NCI-H1105 treated with DMSO at 0.1 percent for 48 hours (cell line): Measurements from ENCODE around the gene IQGAP3.

ENCODE experiments used
- DNase-seq: peaks from one replicate; lab custom pipeline; 2025; lab: John Stamatoyannopoulos, UW

IQGAP3 gene

DNA sequence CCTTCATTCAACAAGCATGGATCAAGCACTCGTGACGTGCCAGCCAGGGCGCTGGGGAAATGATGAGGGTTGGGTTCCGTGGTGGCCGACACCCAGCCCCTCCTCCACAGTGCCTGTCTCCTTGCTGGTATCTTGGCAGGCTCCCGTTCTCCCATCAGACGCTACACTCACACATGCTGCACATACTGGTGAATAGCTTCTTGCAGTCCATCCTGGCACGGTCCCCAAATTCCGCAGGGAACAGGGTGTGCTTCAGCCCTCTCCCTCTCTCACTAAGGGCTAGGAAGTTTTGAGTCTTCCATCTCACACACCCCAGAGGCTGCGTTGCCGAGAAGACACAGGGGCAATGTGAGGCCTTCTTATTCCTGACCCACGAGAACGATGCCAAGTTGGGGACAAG, 61.7 kb downstream of the IQGAP3 start:
- no peak for DNase-seq

DNA sequence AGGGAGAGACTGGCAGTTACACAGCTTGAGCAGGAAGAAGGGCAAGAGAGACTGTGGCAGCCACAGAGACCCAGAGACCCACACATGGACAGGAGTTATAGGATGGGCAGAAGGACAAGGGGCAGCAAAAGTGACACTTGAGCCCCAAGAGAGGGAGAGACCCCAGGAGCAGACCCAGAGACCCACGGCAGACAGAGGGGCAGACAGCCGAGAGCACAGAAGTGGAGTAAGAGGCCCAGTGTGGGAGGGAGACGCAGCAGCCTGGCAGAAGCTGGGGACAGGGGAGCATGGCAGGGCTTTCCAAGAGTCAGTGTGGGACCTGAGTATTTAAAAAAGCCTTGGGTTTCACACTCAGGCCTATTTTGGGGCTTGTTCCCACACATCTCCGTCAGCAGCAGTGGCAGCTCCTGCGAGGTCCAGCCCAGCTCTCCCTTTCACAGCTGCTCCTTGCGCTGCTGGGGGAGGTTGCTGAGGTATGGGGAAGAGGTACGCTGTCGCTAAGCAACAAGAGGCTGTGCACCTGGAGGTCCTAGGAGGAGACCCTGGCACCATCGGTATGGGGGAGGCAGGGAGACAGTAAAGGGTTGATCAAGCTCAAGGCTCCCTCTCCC, 62.8 kb downstream of the IQGAP3 start:
- no peak for DNase-seq

DNA sequence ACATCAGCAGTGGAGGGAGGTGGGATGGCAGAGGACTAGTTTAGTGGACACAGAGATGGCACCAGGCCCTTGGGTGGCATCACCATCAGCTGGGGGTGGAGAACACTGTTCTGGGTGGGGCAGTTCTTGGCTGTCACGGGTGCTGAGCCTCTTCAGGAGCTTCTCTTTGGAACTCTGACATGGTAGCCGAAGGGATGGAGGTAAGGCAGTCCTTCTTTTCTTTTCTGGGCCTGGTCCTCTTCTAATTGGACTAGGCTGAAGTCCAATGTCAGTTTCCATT, 63.5 kb downstream of the IQGAP3 start:
- no peak for DNase-seq

DNA sequence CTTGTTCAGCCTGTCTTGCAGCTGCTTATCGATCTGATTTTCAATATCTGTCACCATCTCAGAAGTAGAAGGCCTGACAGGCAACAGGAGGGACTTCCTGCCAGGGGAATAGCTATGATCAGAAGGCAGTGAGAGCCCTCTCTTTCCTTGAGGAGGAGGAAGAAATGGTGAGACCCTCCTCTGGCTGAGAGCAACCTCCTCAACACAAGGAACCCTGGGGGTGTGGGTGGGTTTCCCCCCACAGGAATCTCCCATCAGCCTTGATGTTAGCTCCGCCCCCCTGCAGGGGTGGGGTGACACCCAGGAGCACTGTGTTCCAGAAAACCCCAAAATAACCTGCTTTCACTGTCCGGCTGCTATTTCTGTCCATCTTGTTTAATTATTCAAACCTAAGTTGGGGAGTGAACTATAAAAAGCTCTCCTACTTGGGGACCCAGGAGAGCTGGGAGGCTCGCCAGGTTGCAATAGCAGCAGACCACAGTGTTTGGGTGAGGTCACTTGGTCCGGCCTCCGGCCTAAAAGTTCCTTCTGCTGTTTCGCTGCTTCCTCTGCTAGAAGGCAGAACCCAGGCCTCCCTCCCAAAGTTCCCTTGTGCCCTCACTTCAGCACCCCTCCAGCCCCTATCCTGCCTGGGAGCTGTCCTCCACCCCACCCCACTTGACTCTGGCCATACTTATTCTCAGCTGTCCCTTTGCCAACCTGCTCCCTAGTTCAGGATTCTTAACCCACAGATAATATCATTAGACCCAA, 64.0 kb downstream of the IQGAP3 start:
- DNase-seq: no peak

DNA sequence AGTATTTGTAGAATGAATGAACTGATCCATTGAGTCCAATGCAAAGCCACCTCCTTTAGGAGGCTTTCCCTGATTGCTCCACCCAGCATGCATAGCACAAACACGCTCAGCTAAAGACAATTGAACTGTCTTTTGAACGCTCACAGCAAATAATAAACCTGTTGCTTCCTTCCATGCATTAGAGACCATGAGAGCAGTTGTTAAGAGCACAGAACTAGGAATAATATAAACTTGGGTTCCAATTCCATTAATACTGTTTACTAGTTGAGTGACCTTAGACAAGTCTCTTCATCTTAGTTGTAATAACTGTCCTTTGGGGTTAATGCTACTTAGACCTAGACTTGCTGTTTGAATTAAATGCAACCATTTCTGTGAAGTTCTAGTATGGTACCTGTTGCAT, 65.9 kb downstream of the IQGAP3 start:
- no peak for DNase-seq

DNA sequence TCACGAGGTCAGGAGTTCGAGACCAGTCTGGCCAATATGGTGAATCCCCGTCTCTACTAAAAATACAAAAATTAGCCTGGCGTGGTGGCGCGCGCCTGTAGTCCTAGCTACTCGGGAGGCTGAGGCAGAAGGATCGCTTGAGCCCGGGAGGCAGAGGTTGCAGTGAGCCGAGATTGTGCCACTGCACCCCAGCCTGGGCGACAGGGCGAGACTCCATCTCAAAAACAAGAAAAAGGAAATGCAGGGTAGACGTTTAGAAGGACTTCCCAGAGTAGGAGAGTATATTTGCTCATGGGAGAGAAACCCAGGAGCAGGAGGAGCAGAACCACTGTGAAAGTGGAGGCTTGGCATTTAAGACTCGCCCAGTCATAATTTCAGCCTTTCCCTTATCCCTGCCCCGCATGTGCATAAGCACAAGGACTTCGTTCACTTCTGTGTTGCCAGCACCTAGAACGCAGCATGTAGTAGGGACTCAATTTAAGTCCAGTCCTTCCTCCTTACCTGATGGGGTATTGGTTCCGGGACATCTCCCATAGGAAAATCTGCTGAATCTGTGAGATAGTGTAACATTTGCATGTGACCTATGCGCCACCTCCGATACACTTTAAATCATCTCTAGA, 66.6 kb downstream of the IQGAP3 start:
- no peak for DNase-seq

DNA sequence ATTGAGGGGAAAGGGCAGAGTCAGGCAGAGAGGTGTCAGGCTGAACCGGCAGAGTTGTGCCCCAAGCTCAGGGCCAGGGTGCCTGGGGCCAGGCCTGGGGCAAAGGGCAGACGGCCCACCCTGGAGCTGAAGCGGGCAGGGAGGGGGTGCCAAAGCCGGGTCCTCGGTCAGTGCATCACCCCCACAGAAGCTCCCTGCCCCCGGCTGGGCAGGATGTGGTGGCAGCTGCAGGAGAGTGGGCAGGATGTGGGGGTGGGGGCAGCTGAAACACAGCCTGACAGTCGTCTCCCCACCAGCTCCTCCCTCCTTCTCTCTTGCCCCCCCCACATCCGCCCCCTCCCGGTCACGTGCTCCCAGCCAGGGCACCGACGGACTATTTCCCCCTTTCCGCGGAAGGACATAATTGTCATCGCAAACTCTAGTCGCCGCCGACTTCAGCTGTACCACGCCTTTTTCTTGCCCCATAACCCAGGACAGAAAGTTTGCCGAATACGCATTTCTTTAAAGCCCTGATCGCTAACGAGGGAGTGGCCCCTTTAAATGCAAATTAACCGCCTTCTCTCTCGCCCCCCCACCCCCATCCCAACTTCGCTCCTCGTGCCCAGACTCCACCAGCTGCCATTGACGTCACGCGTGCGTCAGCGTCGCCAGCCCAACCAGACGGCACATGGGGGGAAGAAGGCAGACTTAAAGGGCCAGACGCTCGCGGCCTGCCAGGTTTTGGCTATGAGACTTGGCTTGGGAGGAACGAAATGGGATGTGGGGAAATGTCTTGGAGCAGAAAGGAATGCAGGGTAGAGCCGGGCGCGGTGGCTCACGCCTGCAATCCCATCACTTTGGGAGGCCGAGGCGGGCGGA, 67.3 kb downstream of the IQGAP3 start:
- peak; percentile 93 for DNase-seq

DNA sequence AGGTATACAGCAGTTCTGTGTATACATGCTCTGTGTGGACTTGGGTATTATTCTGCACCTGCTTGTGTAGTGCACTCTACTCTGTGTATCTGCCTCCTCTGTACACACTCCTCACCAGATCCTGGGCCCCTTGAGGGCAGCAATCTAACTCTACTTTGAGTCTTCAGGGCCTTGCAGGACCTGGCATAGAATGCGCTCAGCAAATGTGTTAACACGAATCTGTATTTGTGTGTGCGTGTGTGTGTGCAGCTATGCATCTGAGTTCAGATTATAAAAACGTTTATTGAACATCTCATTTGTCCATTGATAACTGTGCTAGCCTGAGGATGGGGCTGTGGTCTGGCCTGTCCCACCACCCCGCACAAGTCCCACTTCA, 67.9 kb downstream of the IQGAP3 start:
- no peak for DNase-seq

DNA sequence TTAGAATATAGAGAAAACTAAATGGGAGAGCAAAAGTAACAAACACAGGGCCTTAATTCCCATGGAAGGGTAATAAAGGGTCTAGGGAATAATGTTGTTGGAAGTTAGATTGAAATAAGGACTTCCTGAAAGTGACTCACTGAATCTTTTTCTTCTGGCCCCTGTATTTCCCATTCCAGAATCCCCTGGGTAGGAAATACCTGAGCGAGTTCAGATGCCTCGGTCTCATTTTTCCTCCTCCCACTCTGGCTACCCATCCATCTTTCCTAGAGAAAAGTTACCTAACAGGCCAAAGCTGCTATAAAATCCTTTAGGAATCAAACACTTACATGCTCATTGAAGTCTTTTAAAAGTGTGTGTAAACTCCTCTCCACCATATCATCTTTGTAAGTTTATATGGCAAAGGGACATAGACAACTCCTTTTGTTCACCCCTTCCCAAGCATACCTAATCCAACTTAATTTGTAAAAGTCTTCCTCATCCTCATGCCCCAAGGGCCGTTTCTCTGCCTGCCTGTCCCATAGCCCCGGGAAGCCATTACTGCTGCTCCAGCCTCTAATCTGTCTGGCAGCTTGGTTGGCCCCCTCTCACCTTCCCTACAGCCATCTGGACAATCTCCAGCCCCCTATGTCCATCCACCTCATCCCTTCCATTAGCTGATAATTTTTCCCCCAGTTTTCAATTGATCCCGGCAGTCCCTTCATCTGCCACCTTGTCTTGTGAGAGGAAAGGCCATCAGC, 68.5 kb downstream of the IQGAP3 start:
- DNase-seq: no peak

DNA sequence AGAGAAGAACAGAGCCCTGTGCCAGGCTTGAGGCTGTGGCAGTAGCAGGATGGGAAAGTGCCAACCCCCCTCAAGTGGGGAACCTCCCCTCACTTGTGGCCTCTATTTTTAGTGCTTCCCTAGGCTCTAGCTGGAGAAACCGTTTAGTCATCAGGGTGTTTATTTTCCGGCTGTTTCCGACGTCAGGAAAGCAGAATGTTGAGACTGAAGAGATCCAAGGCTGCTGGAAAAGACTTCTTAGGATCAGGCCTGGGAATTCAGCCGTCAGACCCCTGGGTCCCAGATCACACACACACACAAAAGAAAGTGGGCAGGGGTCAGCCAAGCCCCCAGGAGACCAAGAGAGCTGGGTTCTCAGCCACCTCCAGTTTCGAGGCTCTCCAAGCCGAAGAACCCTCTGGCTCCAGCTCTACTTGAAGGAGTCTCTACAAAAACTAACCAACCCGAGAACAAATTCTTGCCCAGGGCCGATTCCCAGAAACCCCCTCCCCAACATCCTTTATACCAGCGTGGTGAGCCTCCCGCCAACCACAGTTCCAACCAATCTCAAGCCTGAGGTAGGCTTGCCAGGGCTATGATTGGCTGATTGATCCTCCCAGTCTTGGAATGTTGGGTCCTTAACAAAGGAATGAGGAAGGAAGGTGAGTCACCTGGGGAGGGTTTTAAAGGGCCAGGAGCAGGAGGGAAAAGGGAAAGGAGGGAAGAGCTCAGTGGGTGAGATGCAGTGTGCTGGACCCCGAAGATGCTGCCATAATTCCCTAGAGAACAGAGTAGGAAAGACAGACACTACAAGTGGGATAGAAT, 69.3 kb downstream of the IQGAP3 start:
- DNase-seq: no peak

DNA sequence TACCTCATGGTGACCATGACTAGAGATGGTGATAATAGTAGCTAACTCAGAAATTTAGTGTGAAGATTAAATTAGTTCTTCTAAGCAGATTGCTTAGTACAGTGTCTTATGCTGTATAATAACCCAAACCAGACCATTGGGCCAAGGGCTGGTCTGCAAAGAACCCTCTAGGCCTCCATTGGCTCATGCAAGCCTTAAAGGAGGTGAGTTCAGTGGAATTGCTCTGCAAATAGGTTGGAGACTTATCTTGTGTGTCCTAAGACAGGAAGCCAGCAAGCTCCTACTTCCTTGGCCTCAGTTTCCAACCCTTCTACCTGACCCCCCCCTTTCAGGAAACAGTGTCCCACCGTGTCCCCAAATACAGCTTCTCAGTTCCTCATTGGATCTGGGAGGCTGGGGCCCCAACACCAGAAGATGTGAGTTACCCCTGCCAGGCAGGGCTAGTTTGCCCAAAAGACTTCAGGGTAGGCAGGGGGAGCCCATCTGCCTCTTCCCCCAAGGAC, 69.9 kb downstream of the IQGAP3 start:
- DNase-seq: no peak

DNA sequence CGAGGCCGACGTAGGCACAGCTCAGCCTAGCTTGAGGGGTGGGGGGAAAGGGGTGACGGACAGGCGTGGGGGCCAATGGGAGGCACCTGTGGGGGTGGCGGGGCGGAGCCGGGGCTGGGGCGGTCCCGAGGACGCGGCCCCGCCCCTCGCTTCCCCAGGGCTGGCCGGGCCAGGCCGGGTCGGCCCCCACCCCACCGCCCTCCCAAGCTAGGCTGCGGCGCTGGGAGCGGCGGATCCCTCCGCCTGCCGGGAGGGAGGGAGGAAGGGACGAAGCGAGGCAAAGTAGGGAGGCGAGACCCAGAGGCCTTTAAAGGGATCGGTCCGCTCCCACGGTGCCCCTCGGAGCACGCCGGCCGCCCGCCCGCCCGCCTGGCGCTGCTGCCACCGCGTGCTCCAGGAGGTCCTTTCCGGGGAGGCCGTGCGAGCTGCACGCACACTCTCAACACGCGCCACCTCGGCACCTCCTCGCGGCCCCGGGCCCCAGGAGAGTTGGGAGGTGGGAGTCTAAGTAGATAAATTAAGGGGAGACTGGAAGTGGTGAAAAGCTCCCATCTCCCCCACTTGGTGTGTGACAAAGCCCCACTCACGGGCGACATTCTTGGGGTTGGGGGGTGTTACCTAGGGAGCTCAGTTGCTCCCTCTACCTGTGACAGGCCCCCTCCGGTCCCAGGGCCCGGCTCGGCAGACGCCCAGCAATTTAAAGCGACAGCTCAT, 71.4 kb downstream of the IQGAP3 start:
- DNase-seq: peak; percentile 87

DNA sequence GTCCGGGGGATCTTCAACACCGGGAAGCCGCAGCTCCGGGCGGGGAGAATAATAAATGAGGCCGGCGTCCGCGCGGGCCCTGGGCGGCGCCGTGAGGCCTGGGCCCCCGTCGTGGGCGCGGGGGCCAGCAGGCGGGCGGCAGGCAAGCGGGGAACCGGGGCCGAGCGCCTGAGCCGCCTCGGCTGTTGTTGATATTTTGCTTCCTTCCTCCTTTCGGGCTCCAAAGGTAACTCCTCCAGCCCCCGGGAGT, 71.9 kb downstream of the IQGAP3 start, which contains the start of gene MEF2D:
MEF2D (minus strand) TSS at position 233 of the 250 bp plus-strand sequence. CDS start 17,483 bp downstream, outside the sequence.
- DNase-seq: no peak

DNA sequence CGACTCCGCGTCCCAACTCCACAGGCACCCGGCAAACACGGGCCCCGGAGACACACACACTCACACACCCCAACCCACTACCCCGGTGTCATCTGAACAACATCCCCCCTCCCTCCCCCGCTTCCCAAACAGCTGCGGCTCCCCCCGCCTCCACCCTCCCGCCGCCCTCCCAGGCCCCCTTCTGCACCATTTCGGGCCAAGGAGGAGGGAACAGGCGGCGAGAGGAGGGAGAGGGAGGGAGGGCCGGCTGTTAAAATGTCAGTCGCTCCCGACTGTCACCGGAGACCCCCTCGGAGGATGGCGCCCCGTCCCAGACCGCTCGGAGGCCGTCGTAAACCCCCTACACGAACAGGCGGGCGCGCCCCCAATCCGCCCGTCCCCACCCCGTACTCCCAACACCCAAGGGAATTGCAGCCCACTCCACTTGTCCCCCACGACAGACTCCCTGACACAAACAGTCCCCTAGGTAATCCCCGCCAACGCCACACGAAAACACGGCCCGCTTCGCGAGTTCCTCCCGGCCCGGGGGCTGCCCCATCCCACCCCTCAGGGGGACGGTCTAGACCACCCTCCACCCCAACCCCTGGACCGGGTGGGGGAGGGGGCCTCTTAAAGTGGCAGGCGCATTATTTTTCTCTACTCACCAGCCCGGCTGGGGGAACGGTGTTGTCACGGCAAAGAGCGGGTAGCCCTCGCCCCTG, 72.4 kb downstream of the IQGAP3 start:
- DNase-seq: no peak

DNA sequence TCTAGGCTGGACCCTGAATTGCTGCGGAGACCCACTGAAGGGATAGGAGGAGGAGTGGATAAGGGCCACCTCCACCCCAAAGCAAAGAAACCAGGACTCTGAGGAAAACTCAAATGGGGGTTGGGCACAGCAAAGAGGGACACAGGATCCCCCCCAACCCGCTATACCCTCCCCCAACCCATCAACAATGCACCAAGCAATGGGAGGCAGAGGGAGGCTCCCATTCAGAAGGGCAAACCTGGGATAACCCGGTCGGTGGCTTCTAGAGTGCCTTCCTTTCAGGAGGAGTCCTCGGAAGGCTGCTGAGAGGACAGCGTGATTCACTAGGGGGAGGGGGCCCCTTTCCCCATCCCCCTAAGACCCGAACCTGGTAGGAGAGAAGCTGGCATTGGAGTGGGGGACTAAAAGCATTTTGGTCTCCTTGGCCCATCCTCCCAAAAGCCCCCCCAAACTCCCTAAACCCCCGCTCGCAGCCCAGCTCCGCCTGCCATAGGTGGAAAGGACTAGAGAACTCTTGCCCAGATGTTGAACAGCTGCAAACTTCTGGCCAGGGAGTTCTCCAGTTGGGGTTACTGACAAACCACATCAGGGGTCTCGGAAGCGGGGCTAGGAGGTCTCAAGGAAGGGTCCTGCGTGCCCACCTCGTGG, 73.0 kb downstream of the IQGAP3 start:
- DNase-seq: no peak

DNA sequence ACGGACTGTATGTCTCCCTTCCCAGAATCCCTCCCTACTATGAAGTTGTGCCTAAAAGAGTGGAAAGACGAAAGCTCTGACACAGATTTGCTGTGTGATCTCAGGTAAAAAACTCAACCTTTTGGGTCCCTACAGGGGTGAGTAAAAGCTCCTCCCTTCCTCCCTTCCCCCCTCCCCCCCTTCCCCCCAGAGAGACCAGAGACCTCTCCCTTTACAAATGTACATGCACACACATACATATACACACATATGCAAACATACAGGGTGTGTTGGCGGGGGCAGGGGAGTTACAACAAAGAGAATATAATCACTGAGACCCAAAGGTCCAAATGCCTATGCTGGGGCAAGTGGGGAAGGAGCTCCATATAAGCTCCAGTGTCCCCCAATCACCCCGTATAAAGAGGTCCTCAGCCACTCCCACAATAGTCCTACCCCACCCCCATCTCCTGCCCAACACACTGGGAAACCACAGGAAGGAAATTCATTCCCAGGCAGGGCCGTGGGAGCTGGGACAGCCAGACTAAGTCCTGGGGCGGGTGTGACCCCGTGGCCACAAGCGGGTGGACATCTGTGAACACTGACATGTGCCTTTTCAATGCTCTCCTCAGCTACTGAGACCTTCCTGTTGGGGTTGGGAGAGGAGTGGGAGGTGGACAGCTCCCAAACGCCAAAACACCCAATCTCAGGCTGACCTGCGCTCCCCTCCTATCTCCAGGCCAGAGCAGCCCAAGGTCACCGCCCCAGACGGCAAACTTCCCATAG, 73.8 kb downstream of the IQGAP3 start:
- no peak for DNase-seq

DNA sequence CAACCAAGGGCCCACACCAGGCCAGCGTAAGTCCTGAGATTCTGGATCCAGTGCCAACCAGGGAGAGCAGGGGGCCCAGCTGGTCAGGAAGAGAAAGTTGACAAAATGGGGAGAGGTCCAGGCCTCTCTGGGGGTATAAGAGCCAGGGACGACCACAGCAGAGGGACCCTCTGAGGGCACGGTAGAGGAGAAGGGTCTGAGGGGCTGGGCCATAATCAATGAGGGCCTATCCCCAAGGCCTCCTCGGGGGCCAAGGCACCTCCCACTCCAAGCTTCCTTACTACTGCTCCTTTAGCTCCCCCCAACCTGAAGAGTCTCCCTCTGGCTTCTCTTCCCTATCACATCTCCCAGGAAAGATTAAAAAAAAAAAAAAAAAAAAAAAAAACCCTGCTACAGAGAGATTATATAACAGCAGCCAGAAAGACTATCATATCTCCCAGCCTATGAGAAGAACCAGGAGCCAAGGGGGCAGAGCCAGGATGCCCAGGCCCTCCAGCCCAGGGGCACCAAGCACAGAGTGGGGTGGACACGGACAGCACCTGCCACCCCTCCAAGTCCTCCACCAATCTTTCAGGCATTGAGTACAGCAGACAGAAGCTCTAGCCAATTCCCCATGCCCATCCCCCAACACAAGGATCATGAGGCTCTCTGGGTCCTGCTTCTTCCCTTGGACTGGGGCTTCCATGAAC, 74.5 kb downstream of the IQGAP3 start:
- DNase-seq: no peak
